GM18951 (cell line): ENCODE measurements around the gene DMRTC2.

Source experiments
- POLR2A ChIP-seq: IDR thresholded peaks from 4 replicates; pipeline ENCODE4 v1.6.1; 2011; ENCODE audit warnings: mild to moderate bottlenecking; ENCODE audit not compliant: insufficient read length, insufficient read depth; ENCODE audit errors: extremely low read depth
- in situ Hi-C: fragments of 300-500 bp; cut with MboI; formaldehyde crosslinking; loops from one replicate; pipeline ENCODE4 v1.12.0; 2022; ENCODE audit warnings: low sequenced_read_pairs, mixed read lengths, inconsistent platforms; ENCODE audit not compliant: unreplicated experiment

DMRTC2 gene

GRCh38 chr19:41893899-41894298 is 49.1 kb downstream of the DMRTC2 start:
- in situ Hi-C loops = no loop called here
- no peak for TF ChIP-seq POLR2A

- in situ Hi-C loops = no loop called here
- TF ChIP-seq POLR2A = no peak
Observed at GRCh38 chr19:41894350-41894749, 49.5 kb downstream of the DMRTC2 start.

- TF ChIP-seq POLR2A = no peak
- in situ Hi-C loops = no loop called here
Observed at GRCh38 chr19:41895745-41896580, 51.1 kb downstream of the DMRTC2 start.

- in situ Hi-C loops = no loop called here
- TF ChIP-seq POLR2A = no peak
Observed at GRCh38 chr19:41896581-41896942, 51.7 kb downstream of the DMRTC2 start.

- in situ Hi-C loops = no loop called here
- no peak for TF ChIP-seq POLR2A
Observed at GRCh38 chr19:41897181-41897580, 52.3 kb downstream of the DMRTC2 start.

- in situ Hi-C loops = no loop called here
- TF ChIP-seq POLR2A = no peak
Observed at GRCh38 chr19:41897820-41898219, 53.0 kb downstream of the DMRTC2 start.

- no peak for TF ChIP-seq POLR2A
- in situ Hi-C loops = no loop called here
Observed at GRCh38 chr19:41898235-41898634, 53.4 kb downstream of the DMRTC2 start.
